Measurements from ENCODE around the gene DOCK8.
"Not testable (repeated sequence)": the region's sequence is repeated elsewhere in the genome, so short reads cannot be mapped to it uniquely, and the experiment has no call there.

DOCK8 gene

GRCh38 chr9:373759-374206, 159.1 kb downstream of the DOCK8 start:
- DNase-seq, result no peak

- no peak for DNase-seq
Measured at GRCh38 chr9:374736-375135, 160.1 kb downstream of the DOCK8 start.

GRCh38 chr9:376115-376514, 161.4 kb downstream of the DOCK8 start:
- no peak for DNase-seq

- no peak for DNase-seq
Measured at GRCh38 chr9:378263-378662, 163.6 kb downstream of the DOCK8 start.

GRCh38 chr9:382383-382782, 167.7 kb downstream of the DOCK8 start:
- DNase-seq, result no peak

- no peak for DNase-seq
Measured at GRCh38 chr9:385818-386398, 171.2 kb downstream of the DOCK8 start.

- DNase-seq, result no peak
Measured at GRCh38 chr9:389159-389558, 174.5 kb downstream of the DOCK8 start.

GRCh38 chr9:389758-390157, 175.1 kb downstream of the DOCK8 start:
- no peak for DNase-seq

- DNase-seq, result no peak
Measured at GRCh38 chr9:392077-392804, 177.6 kb downstream of the DOCK8 start.

GRCh38 chr9:394347-395052, 179.8 kb downstream of the DOCK8 start:
- DNase-seq, result no peak

GRCh38 chr9:396396-396795, 181.7 kb downstream of the DOCK8 start:
- no peak for DNase-seq

GRCh38 chr9:398085-398484, 183.4 kb downstream of the DOCK8 start:
- no peak for DNase-seq

GRCh38 chr9:401223-401622, 186.6 kb downstream of the DOCK8 start:
- DNase-seq, result no peak

GRCh38 chr9:404234-404633, 189.6 kb downstream of the DOCK8 start:
- DNase-seq, result no peak

GRCh38 chr9:405341-405740, 190.7 kb downstream of the DOCK8 start:
- no peak for DNase-seq

GRCh38 chr9:406886-407654, 192.4 kb downstream of the DOCK8 start:
- no peak for DNase-seq

GRCh38 chr9:409655-410054, 195.0 kb downstream of the DOCK8 start:
- not testable (repeated sequence) for DNase-seq

GRCh38 chr9:414595-414994, 199.9 kb downstream of the DOCK8 start:
- DNase-seq, result no peak

- DNase-seq, result no peak
Measured at GRCh38 chr9:419571-420171, 205.0 kb downstream of the DOCK8 start.

- DNase-seq, result no peak
Measured at GRCh38 chr9:421896-422295, 207.2 kb downstream of the DOCK8 start.

- DNase-seq, result no peak
Measured at GRCh38 chr9:426264-426663, 211.6 kb downstream of the DOCK8 start.

- DNase-seq, result no peak
Measured at GRCh38 chr9:426976-427375, 212.3 kb downstream of the DOCK8 start.

- no peak for DNase-seq
Measured at GRCh38 chr9:431701-432100, 217.0 kb downstream of the DOCK8 start.
